HEK293 (cell line): ENCODE data around the gene ZNF585A.

Source experiments
- BCL11A ChIP-seq: fragments of 450-650 bp; formaldehyde crosslinking; IDR thresholded peaks from 2 replicates; pipeline ENCODE4 v1.5.1; 2016; ENCODE audit warnings: low read depth, missing biosample characterization, missing genetic modification characterization
- BCL11B ChIP-seq: fragments of 450-650 bp; formaldehyde crosslinking; IDR thresholded peaks from 2 replicates; pipeline ENCODE4 v1.5.1; 2016; ENCODE audit warnings: low read depth, missing biosample characterization, missing genetic modification characterization
- GFI1B ChIP-seq: fragments of 450-650 bp; formaldehyde crosslinking; IDR thresholded peaks from 2 replicates; pipeline ENCODE4 v1.5.1; 2016; ENCODE audit warnings: missing biosample characterization, missing genetic modification characterization
- GLI2 ChIP-seq: fragments of 450-650 bp; formaldehyde crosslinking; IDR thresholded peaks from 2 replicates; pipeline ENCODE4; 2017; ENCODE audit warnings: missing biosample characterization, missing genetic modification characterization, low read depth, borderline replicate concordance
- GLI4 ChIP-seq: fragments of 450-650 bp; formaldehyde crosslinking; IDR thresholded peaks from 2 replicates; pipeline ENCODE4 v1.5.1; 2016; ENCODE audit warnings: missing biosample characterization, missing genetic modification characterization
- HOXC10 ChIP-seq: sonication (generic); formaldehyde crosslinking; IDR thresholded peaks from 2 replicates; pipeline ENCODE4 v1.8.1; 2023; ENCODE audit warnings: mild to moderate bottlenecking, missing genetic modification reagents
- KLF8 ChIP-seq: fragments of 450-650 bp; formaldehyde crosslinking; IDR thresholded peaks from 2 replicates; pipeline ENCODE4 v1.5.1; 2016; ENCODE audit warnings: missing biosample characterization, missing genetic modification characterization
- MZF1 ChIP-seq: fragments of 450-650 bp; formaldehyde crosslinking; IDR thresholded peaks from 2 replicates; pipeline ENCODE4 v1.5.1; 2017; ENCODE audit warnings: missing biosample characterization, missing genetic modification characterization, borderline replicate concordance
- SALL2 ChIP-seq: fragments of 450-650 bp; formaldehyde crosslinking; IDR thresholded peaks from 2 replicates; pipeline ENCODE4 v1.5.0; 2017; ENCODE audit warnings: missing biosample characterization, mild to moderate bottlenecking, missing genetic modification characterization, borderline replicate concordance
- SP2 ChIP-seq: fragments of 450-650 bp; formaldehyde crosslinking; IDR thresholded peaks from 2 replicates; pipeline ENCODE4 v1.5.1; 2016; ENCODE audit warnings: missing biosample characterization, missing genetic modification characterization
- TCF7L2 ChIP-seq: IDR thresholded peaks from 2 replicates; pipeline ENCODE4 v1.6.1; 2011; ENCODE audit warnings: low read depth, mild to moderate bottlenecking, inconsistent platforms, low read length, moderate library complexity, borderline replicate concordance
- WT1 ChIP-seq: fragments of 450-650 bp; formaldehyde crosslinking; IDR thresholded peaks from 2 replicates; pipeline ENCODE4 v1.5.1; 2016; ENCODE audit warnings: missing biosample characterization, missing genetic modification characterization
- ZBTB1 ChIP-seq: fragments of 450-650 bp; formaldehyde crosslinking; IDR thresholded peaks from 2 replicates; pipeline ENCODE4 v1.5.1; 2016; ENCODE audit warnings: missing biosample characterization, missing genetic modification characterization
- ZNF114 ChIP-seq: fragments of 450-650 bp; formaldehyde crosslinking; IDR thresholded peaks from 2 replicates; pipeline ENCODE4 v1.5.0; 2017; ENCODE audit warnings: missing biosample characterization, missing genetic modification characterization
- ZNF146 ChIP-seq: fragments of 450-650 bp; formaldehyde crosslinking; IDR thresholded peaks from 2 replicates; pipeline ENCODE4 v1.5.1; 2016; ENCODE audit warnings: missing biosample characterization, missing genetic modification characterization
- ZNF175 ChIP-seq: fragments of 450-650 bp; formaldehyde crosslinking; IDR thresholded peaks from 2 replicates; pipeline ENCODE4 v1.5.1; 2016; ENCODE audit warnings: missing biosample characterization, missing genetic modification characterization
- ZNF214 ChIP-seq: fragments of 450-650 bp; formaldehyde crosslinking; IDR thresholded peaks from 2 replicates; pipeline ENCODE4 v1.5.1; 2017; ENCODE audit warnings: missing biosample characterization, mild to moderate bottlenecking, missing genetic modification characterization, borderline replicate concordance
- ZNF324 ChIP-seq: fragments of 450-650 bp; formaldehyde crosslinking; IDR thresholded peaks from 2 replicates; pipeline ENCODE4 v1.5.1; 2016; ENCODE audit warnings: missing biosample characterization, missing genetic modification characterization
- ZNF366 ChIP-seq: fragments of 450-650 bp; formaldehyde crosslinking; conservative IDR thresholded peaks from 2 replicates; pipeline ENCODE4 v1.5.1; 2016; ENCODE audit warnings: missing biosample characterization, missing genetic modification characterization
- ZNF37A ChIP-seq: fragments of 450-650 bp; IDR thresholded peaks from 2 replicates; pipeline ENCODE4 v1.5.1; 2018; ENCODE audit warnings: missing biosample characterization, missing genetic modification characterization
- ZNF433 ChIP-seq: fragments of 450-650 bp; formaldehyde crosslinking; IDR thresholded peaks from 2 replicates; pipeline ENCODE4 v1.5.1; 2016; ENCODE audit warnings: missing biosample characterization, missing genetic modification characterization, low read depth
- ZNF529 ChIP-seq: fragments of 450-650 bp; formaldehyde crosslinking; IDR thresholded peaks from 2 replicates; pipeline ENCODE4 v1.5.1; 2017; ENCODE audit warnings: missing genetic modification characterization, missing biosample characterization; ENCODE audit not compliant: insufficient replicate concordance
- ZNF555 ChIP-seq: fragments of 450-650 bp; formaldehyde crosslinking; conservative IDR thresholded peaks from 2 replicates; pipeline ENCODE4 v1.5.1; 2017; ENCODE audit warnings: missing biosample characterization, mild to moderate bottlenecking, missing genetic modification characterization, inconsistent platforms
- ZNF600 ChIP-seq: fragments of 450-650 bp; formaldehyde crosslinking; IDR thresholded peaks from 2 replicates; pipeline ENCODE4 v1.5.1; 2016; ENCODE audit warnings: missing biosample characterization, missing genetic modification characterization
- ZNF629 ChIP-seq: fragments of 450-650 bp; formaldehyde crosslinking; IDR thresholded peaks from 2 replicates; pipeline ENCODE4 v1.5.1; 2017; ENCODE audit warnings: missing biosample characterization, missing genetic modification characterization
- ZNF654 ChIP-seq: fragments of 450-650 bp; formaldehyde crosslinking; IDR thresholded peaks from 2 replicates; pipeline ENCODE4 v1.5.1; 2016; ENCODE audit warnings: low read depth, missing biosample characterization, missing genetic modification characterization
- ZNF664 ChIP-seq: fragments of 450-650 bp; formaldehyde crosslinking; IDR thresholded peaks from 2 replicates; pipeline ENCODE4 v1.5.1; 2016; ENCODE audit warnings: missing biosample characterization, missing genetic modification characterization
- ZNF776 ChIP-seq: fragments of 450-650 bp; formaldehyde crosslinking; IDR thresholded peaks from 2 replicates; pipeline ENCODE4 v1.5.0; 2017; ENCODE audit warnings: missing biosample characterization, missing genetic modification characterization, borderline replicate concordance
- ZNF785 ChIP-seq: fragments of 450-650 bp; formaldehyde crosslinking; IDR thresholded peaks from 2 replicates; pipeline ENCODE4 v1.5.1; 2016; ENCODE audit warnings: missing biosample characterization, missing genetic modification characterization
- ZNF792 ChIP-seq: fragments of 450-650 bp; formaldehyde crosslinking; IDR thresholded peaks from 2 replicates; pipeline ENCODE4 v1.5.1; 2016; ENCODE audit warnings: missing biosample characterization, missing genetic modification characterization
- TF ChIP-seq, protein P1 (sequence below): fragments of 450-650 bp; formaldehyde crosslinking; IDR thresholded peaks from 2 replicates; pipeline ENCODE4 v1.5.1; 2016; ENCODE audit warnings: missing biosample characterization, missing genetic modification characterization
- TF ChIP-seq, protein P2 (sequence below): sonication (generic); formaldehyde crosslinking; IDR thresholded peaks from 2 replicates; pipeline ENCODE4 v1.8.1; 2022; ENCODE audit warnings: mild to moderate bottlenecking, moderate library complexity, missing genetic modification reagents
- TF ChIP-seq, protein P3 (sequence below): fragments of 450-650 bp; formaldehyde crosslinking; IDR thresholded peaks from 2 replicates; pipeline ENCODE4 v1.5.1; 2016; ENCODE audit warnings: missing biosample characterization, missing genetic modification characterization, borderline replicate concordance
- TF ChIP-seq, protein P4 (sequence below): fragments of 450-650 bp; formaldehyde crosslinking; conservative IDR thresholded peaks from 2 replicates; pipeline ENCODE4 v1.5.1; 2016; ENCODE audit warnings: low read depth, missing biosample characterization, missing genetic modification characterization

ZNF585A gene

DNA sequence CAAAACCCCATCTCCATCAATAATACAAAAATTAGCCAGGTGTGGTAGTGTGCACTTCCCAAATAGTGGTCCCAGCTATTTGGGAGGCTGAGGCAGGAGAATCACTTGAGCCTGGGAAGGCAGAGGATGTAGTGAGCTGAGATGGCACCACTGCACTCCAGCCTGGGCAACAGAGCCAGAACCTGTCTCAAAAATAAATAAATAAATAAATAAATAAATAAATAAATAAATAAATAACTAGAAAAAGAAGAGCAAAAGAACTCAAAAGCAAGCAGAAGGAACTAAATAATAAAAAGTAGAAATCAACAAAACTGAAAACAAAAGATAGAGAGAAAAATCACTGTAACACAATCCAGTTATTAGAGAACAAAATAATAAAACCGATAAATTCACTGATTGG lies 12.3 kb downstream of the ZNF585A start (continued):
- peak; percentile 27; the same call in 1 of the 2 replicates for TF ChIP-seq ZNF146 (tag by site-specific recombination)
- no peak for TF ChIP-seq WT1
- TF ChIP-seq ZNF175 (tag by site-specific recombination) = no peak
- TF ChIP-seq SALL2 (tag by site-specific recombination) = no peak
- TF ChIP-seq ZNF114 = no peak
- TF ChIP-seq, protein P1, sequence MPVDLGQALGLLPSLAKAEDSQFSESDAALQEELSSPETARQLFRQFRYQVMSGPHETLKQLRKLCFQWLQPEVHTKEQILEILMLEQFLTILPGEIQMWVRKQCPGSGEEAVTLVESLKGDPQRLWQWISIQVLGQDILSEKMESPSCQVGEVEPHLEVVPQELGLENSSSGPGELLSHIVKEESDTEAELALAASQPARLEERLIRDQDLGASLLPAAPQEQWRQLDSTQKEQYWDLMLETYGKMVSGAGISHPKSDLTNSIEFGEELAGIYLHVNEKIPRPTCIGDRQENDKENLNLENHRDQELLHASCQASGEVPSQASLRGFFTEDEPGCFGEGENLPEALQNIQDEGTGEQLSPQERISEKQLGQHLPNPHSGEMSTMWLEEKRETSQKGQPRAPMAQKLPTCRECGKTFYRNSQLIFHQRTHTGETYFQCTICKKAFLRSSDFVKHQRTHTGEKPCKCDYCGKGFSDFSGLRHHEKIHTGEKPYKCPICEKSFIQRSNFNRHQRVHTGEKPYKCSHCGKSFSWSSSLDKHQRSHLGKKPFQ = peak; percentile 70; the same call in 1 of the 2 replicates
- TF ChIP-seq ZNF776 (tag by site-specific recombination) = no peak
- TF ChIP-seq ZNF792 (tag by site-specific recombination) = no peak
- no peak for TF ChIP-seq SP2 (tag by site-specific recombination)
- TF ChIP-seq ZNF629 (tag by site-specific recombination) = peak; percentile 74
- TF ChIP-seq KLF8 (tag by site-specific recombination) = no peak
- peak; percentile 43; the same call in 1 of the 2 replicates for TF ChIP-seq BCL11A (tag by site-specific recombination)
- TF ChIP-seq, protein P2, sequence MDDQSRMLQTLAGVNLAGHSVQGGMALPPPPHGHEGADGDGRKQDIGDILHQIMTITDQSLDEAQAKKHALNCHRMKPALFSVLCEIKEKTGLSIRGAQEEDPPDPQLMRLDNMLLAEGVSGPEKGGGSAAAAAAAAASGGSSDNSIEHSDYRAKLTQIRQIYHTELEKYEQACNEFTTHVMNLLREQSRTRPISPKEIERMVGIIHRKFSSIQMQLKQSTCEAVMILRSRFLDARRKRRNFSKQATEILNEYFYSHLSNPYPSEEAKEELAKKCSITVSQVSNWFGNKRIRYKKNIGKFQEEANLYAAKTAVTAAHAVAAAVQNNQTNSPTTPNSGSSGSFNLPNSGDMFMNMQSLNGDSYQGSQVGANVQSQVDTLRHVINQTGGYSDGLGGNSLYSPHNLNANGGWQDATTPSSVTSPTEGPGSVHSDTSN (CRISPR knock-in tag) = no peak
- no peak for TF ChIP-seq GLI4
- TF ChIP-seq ZNF555 = peak; percentile 100
- TF ChIP-seq ZNF654 (tag by site-specific recombination) = peak; percentile 72
- no peak for TF ChIP-seq ZNF324 (tag by site-specific recombination)
- TF ChIP-seq HOXC10 (CRISPR knock-in tag) = no peak
- no peak for TF ChIP-seq ZNF600 (tag by site-specific recombination)
- no peak for TF ChIP-seq ZNF785
- TF ChIP-seq ZNF529 (tag by site-specific recombination) = peak; percentile 85
- TF ChIP-seq GFI1B = peak; percentile 70; the same call in 1 of the 2 replicates
- TF ChIP-seq ZNF433 (tag by site-specific recombination) = peak; percentile 99
- TF ChIP-seq ZNF366 (tag by site-specific recombination) = peak; percentile 65
- TF ChIP-seq, protein P3, sequence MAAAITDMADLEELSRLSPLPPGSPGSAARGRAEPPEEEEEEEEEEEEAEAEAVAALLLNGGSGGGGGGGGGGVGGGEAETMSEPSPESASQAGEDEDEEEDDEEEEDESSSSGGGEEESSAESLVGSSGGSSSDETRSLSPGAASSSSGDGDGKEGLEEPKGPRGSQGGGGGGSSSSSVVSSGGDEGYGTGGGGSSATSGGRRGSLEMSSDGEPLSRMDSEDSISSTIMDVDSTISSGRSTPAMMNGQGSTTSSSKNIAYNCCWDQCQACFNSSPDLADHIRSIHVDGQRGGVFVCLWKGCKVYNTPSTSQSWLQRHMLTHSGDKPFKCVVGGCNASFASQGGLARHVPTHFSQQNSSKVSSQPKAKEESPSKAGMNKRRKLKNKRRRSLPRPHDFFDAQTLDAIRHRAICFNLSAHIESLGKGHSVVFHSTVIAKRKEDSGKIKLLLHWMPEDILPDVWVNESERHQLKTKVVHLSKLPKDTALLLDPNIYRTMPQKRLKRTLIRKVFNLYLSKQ (tag by site-specific recombination) = peak; percentile 99
- TF ChIP-seq ZNF664 (tag by site-specific recombination) = peak; percentile 92
- TF ChIP-seq ZBTB1 (tag by site-specific recombination) = peak; percentile 90; the same call in 1 of the 2 replicates
- TF ChIP-seq TCF7L2 = no peak
- TF ChIP-seq BCL11B = 0 out of 2 replicates have a peak, but pooled peaks have one; percentile 27
- TF ChIP-seq ZNF37A (tag by site-specific recombination) = no peak
- TF ChIP-seq ZNF214 (tag by site-specific recombination) = peak; percentile 67; the same call in 1 of the 2 replicates
- TF ChIP-seq MZF1 = peak; percentile 73; the same call in 1 of the 2 replicates
- TF ChIP-seq GLI2 (tag by site-specific recombination) = peak; percentile 76; the same call in 1 of the 2 replicates
- TF ChIP-seq, protein P4, sequence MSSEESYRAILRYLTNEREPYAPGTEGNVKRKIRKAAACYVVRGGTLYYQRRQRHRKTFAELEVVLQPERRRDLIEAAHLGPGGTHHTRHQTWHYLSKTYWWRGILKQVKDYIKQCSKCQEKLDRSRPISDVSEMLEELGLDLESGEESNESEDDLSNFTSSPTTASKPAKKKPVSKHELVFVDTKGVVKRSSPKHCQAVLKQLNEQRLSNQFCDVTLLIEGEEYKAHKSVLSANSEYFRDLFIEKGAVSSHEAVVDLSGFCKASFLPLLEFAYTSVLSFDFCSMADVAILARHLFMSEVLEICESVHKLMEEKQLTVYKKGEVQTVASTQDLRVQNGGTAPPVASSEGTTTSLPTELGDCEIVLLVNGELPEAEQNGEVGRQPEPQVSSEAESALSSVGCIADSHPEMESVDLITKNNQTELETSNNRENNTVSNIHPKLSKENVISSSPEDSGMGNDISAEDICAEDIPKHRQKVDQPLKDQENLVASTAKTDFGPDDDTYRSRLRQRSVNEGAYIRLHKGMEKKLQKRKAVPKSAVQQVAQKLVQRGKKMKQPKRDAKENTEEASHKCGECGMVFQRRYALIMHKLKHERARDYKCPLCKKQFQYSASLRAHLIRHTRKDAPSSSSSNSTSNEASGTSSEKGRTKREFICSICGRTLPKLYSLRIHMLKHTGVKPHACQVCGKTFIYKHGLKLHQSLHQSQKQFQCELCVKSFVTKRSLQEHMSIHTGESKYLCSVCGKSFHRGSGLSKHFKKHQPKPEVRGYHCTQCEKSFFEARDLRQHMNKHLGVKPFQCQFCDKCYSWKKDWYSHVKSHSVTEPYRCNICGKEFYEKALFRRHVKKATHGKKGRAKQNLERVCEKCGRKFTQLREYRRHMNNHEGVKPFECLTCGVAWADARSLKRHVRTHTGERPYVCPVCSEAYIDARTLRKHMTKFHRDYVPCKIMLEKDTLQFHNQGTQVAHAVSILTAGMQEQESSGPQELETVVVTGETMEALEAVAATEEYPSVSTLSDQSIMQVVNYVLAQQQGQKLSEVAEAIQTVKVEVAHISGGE (tag by site-specific recombination) = peak; percentile 93
